ENCODE measurements around the gene CDC42BPG. TPM values are rescaled to one million over a fixed set of nuclear protein-coding genes. Genes with fewer than 3 reads are reported as not detected.
"Not testable (repeated sequence)": the region's sequence is repeated elsewhere in the genome, so short reads cannot be mapped to it uniquely, and the experiment has no call there.

The CDC42BPG gene
- total and polyA plus RNA-seq, 5 donors = 0.36 to 2.3 (median 0.71) TPM

DNA sequence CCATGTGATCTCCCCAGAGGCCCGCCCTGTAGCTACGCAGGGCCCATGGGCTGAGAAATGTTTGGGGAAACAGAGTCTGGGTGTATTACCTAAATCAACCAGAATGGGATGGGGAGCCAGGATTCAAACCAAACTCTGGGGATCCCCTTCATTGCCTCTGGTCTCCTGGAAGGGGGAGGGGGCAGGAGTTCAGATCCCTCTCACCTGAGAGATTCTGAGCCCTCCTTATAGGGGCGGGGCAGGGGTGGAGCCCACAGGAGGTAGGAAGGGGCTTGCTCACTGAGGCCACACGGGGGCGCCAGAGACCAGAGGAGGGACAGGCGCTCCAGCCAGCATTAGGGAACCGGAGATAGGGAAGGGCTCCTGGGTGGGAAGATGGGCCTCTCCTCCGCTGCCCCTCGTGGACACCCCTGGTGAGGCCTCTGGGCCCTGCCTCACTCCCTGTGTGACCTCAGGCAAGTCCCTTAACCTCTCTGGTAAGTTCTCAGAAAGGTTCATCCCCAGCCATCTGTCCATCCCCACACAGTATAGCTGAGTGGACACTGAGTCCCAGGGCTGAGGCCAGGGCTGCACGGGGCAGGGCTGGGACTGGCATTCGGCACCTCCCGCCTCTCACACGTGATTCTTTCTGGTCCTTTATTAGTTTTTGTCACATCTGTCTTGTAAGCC, 2.7 kb upstream of the CDC42BPG start:
- intact Hi-C loops (cut with DNase I) = loop anchor here in 3 of 4 donors (2.0 to 10.0 kb wide), 3 partner anchors 45 to 268 kb away; partner anchors contain the start of genes TM7SF2 (in 1 of the 3) and ZNHIT2 (in 1 of the 3)
- H3K4me1 ChIP-seq (ENCODE audit: control insufficient read depth, insufficient read depth, low read length) = peaks cover 11% of the 10 kb centered on the region
- WGBS = 24% methylated on average over 13 of the region's 13 CpGs

DNA sequence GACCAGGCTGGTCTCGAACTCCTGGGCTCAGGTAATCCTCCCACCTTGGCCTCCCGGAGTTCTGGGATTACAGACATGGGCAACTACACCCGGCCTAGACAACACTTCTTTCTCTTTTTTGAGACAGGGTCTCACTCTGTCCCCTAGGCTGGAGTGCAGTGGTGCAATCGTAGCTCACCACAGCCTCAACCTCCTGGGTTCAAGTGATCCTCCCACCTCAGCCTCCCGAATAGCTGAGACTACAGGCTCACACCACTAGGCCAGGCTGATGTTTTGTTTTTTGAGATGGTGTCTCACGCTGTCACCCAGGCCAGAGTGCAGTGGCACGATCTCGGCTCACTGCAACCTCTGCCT, 1.3 kb upstream of the CDC42BPG start:
- not testable (repeated sequence) for H3K27ac ChIP-seq (ENCODE audit: low read length); H3K27me3 ChIP-seq (ENCODE audit: control insufficient read depth, insufficient read depth); H3K4me3 ChIP-seq (ENCODE audit: low read length); H3K9me3 ChIP-seq (ENCODE audit: control insufficient read depth, low read length); ATAC-seq; DNase-seq
- intact Hi-C loops (cut with DNase I) = loop anchor here (2.0 to 10.0 kb wide), 4 partner anchors 47 to 269 kb away; partner anchors contain the start of genes TM7SF2 (in 1 of the 4) and ZNHIT2 (in 1 of the 4)
- H3K4me1 ChIP-seq (ENCODE audit: control insufficient read depth, insufficient read depth, low read length) = peaks cover 11% of the 10 kb centered on the region
- 94% methylated on average over 8 of the region's 8 CpGs for WGBS

More for the DNA sequence above, 2.7 kb upstream of the CDC42BPG start:
- H3K27ac ChIP-seq (ENCODE audit: low read length) = no peak overlapping the region
- peak; percentile 93 to 97 (median 95) for DNase-seq
- H3K4me3 ChIP-seq (ENCODE audit: low read length) = no peak overlapping the region
- ATAC-seq = peak; percentile 86 to 88
- no peaks in the 10 kb centered on the region for H3K9me3 ChIP-seq (ENCODE audit: control insufficient read depth, low read length)
- no peaks in the 10 kb centered on the region for H3K27me3 ChIP-seq (ENCODE audit: control insufficient read depth, insufficient read depth)

- Histone ChIP-seq H3K9me3 (ENCODE audit: control insufficient read depth, low read length) (no peaks in the 10 kb centered on the region), H3K27ac (ENCODE audit: low read length) (no peak overlapping the region), H3K27me3 (ENCODE audit: control insufficient read depth, insufficient read depth) (no peaks in the 10 kb centered on the region), H3K4me3 (ENCODE audit: low read length) (peak overlapping the region; percentile 42), H3K4me1 (ENCODE audit: control insufficient read depth, insufficient read depth, low read length) (peaks cover 11% of the 10 kb centered on the region)
- WGBS = 13% methylated on average over 9 of the region's 9 CpGs
- no peak for ATAC-seq
- no peak for DNase-seq
- intact Hi-C loops (cut with DNase I) = loop anchor here (2.0 to 10.0 kb wide), 3 partner anchors 47 to 270 kb away; partner anchors contain the start of genes TM7SF2 (in 1 of the 4) and ZNHIT2 (in 1 of the 4)
These were observed 799 bp upstream of the CDC42BPG start for GRCh38 chr11:64845129-64845775.

DNA sequence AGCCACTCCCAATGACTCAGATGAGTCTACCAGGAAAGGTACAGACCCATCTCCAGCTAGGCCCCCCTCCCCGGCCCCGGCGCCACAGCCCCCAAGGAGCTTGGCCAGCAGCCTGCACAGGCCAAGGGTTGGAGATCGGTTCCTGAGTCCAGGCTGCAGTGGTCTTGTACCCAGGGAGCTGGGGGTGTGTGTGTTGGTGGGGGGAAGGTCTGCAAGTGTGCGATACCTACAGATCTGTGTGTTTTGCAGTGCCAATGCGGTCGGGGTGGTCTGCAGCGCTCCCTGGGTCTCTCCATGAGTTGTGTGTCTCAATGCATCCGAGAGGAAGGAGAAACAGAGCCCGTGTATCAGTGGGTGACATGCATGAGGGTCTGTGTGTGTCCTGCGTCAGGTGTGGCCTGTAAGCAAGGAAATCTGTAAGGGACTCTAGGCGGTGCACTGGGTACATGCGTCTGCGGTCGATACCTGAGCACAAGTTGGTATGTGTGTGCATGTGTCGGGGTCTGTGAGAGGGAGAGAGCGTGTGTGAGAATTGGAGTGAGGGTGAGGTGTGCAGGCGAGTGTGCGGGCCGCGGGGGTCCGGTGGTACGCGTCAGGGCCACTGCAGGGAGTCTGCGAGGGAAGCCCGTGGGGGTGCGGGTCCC, 645 bp downstream of the CDC42BPG start:
- intact Hi-C loops (cut with DNase I) = loop anchor here in 2 of 4 donors (2.0 to 10.0 kb wide), 2 partner anchors 51 to 271 kb away; partner anchors contain the start of genes TM7SF2 (in 1 of the 2) and ZNHIT2 (in 1 of the 2)
- H3K4me3 ChIP-seq (ENCODE audit: low read length) = no peak overlapping the region
- WGBS = 62% methylated on average over 27 of the region's 27 CpGs

GRCh38 chr11:64842851-64843685, 1.4 kb downstream of the CDC42BPG start:
- DNase-seq (peak in 2 of 3 donors; percentile 50 to 64), ATAC-seq (no peak)
- 89% methylated on average over 19 of the region's 19 CpGs for WGBS
- Histone ChIP-seq H3K4me1 (ENCODE audit: control insufficient read depth, insufficient read depth, low read length) (no peaks in the 10 kb centered on the region), H3K9me3 (ENCODE audit: control insufficient read depth, low read length) (no peaks in the 10 kb centered on the region), H3K27me3 (ENCODE audit: control insufficient read depth, insufficient read depth) (no peaks in the 10 kb centered on the region), H3K4me3 (ENCODE audit: low read length) (no peak overlapping the region), H3K27ac (ENCODE audit: low read length) (no peak overlapping the region)
- intact Hi-C loops (cut with DNase I) = loop anchor here in 1 of 4 donors (10.0 kb wide), 1 partner anchor 272 kb away; the partner anchor contains the start of genes TM7SF2 and ZNHIT2

More for the DNA sequence above, 645 bp downstream of the CDC42BPG start:
- DNase-seq (no peak), ATAC-seq (no peak)
- H3K4me1 ChIP-seq (ENCODE audit: control insufficient read depth, insufficient read depth, low read length) = peaks cover 2% of the 10 kb centered on the region
- no peak overlapping the region for H3K27ac ChIP-seq (ENCODE audit: low read length)
- H3K27me3 ChIP-seq (ENCODE audit: control insufficient read depth, insufficient read depth) = no peaks in the 10 kb centered on the region
- no peaks in the 10 kb centered on the region for H3K9me3 ChIP-seq (ENCODE audit: control insufficient read depth, low read length)

DNA sequence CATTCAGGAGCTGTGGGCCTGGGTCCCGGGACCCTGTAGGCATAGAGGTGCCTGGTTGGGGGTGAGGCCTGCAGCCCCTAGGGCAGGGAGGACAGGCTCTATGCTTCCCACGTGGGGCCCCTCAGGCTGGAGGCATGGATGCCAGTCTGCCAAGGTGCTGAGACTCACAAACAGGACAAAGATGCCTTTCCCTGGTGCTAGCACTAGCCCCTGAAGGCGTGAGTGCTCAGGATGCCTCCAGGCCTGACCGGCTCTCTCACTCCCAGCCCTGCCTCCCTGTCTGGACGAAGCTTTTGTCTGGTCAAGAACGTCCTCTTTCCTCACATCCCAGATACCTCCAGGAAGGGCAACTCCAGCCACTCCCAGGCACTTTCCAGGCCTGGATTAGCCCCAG, 2.1 kb downstream of the CDC42BPG start:
- Histone ChIP-seq H3K27ac (ENCODE audit: low read length) (no peak overlapping the region), H3K4me1 (ENCODE audit: control insufficient read depth, insufficient read depth, low read length) (no peaks in the 10 kb centered on the region), H3K27me3 (ENCODE audit: control insufficient read depth, insufficient read depth) (no peaks in the 10 kb centered on the region), H3K4me3 (ENCODE audit: low read length) (no peak overlapping the region), H3K9me3 (ENCODE audit: control insufficient read depth, low read length) (no peaks in the 10 kb centered on the region)
- intact Hi-C loops (cut with DNase I) = loop anchor here in 1 of 4 donors (10.0 kb wide), 1 partner anchor 272 kb away; the partner anchor contains the start of genes TM7SF2 and ZNHIT2
- ATAC-seq = no peak
- peak in 1 of 3 donors; percentile 37 for DNase-seq
- 81% methylated on average over 6 of the region's 6 CpGs for WGBS

GRCh38 chr11:64841592-64842365, 2.7 kb downstream of the CDC42BPG start:
- DNase-seq (peak in 2 of 3 donors; percentile 26 to 46), ATAC-seq (no peak)
- 88% methylated on average over 15 of the region's 15 CpGs for WGBS
- no peak overlapping the region for H3K27ac ChIP-seq (ENCODE audit: low read length)
- H3K9me3 ChIP-seq (ENCODE audit: control insufficient read depth, low read length) = no peaks in the 10 kb centered on the region
- no peak overlapping the region for H3K4me3 ChIP-seq (ENCODE audit: low read length)
- no peaks in the 10 kb centered on the region for H3K4me1 ChIP-seq (ENCODE audit: control insufficient read depth, insufficient read depth, low read length)
- intact Hi-C loops (cut with DNase I) = loop anchor here in 1 of 4 donors (10.0 kb wide), 1 partner anchor 273 kb away; the partner anchor contains the start of genes TM7SF2 and ZNHIT2
- no peaks in the 10 kb centered on the region for H3K27me3 ChIP-seq (ENCODE audit: control insufficient read depth, insufficient read depth)

DNA sequence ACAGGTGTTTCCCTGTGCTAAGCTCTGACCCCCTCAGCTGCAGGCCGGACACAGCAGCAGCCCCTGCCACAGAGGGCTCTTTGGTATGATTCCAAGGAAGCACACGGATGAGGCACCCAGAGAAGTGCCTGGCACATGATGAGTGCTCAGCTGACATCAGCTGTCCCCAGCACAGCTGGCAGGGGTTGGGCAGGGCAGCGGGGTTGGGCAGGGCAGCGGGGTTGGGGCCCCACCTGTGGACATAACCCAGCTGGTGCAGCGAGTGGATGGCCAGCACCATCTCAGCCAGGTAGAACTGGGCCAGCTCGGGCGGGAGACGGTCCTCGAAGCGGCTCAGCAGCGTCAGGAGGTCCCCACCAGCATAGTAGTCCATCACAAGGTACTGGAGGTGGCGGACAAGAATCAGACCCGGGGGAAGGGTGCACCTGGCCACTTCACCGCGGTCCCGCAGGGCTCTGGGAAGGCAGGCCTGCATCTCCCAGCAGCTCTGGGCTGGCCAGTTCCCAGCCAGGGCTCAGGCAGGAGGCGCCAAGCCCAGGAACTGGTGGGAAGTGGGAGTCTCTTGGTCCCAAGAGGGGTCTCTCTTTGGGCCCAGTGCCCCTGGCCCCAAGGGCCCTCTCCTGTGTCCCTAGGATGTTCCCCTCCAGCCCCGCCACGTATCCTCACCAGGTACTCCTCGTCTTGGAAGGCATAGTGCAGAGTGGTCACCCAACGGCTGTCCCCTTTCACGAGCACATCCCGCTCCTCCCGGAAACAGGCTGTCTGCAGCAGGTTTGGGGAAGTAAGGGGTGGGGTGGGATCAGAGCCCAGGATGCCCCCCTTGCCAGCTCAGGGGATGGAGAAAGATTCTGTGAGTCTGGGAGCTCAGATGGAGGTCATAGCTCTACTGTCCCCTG, 4.3 kb downstream of the CDC42BPG start:
- H3K27ac ChIP-seq (ENCODE audit: low read length) = no peak overlapping the region
- intact Hi-C loops (cut with DNase I) = loop anchor here in 1 of 4 donors (10.0 kb wide), 1 partner anchor 275 kb away; the partner anchor contains the start of genes TM7SF2 and ZNHIT2
- no peaks in the 10 kb centered on the region for H3K27me3 ChIP-seq (ENCODE audit: control insufficient read depth, insufficient read depth)
- no peak for ATAC-seq
- no peaks in the 10 kb centered on the region for H3K9me3 ChIP-seq (ENCODE audit: control insufficient read depth, low read length)
- WGBS = 87% methylated on average over 24 of the region's 24 CpGs
- DNase-seq = peak in 2 of 3 donors; percentile 34 to 57
- no peak overlapping the region for H3K4me3 ChIP-seq (ENCODE audit: low read length)
- no peaks in the 10 kb centered on the region for H3K4me1 ChIP-seq (ENCODE audit: control insufficient read depth, insufficient read depth, low read length)

DNA sequence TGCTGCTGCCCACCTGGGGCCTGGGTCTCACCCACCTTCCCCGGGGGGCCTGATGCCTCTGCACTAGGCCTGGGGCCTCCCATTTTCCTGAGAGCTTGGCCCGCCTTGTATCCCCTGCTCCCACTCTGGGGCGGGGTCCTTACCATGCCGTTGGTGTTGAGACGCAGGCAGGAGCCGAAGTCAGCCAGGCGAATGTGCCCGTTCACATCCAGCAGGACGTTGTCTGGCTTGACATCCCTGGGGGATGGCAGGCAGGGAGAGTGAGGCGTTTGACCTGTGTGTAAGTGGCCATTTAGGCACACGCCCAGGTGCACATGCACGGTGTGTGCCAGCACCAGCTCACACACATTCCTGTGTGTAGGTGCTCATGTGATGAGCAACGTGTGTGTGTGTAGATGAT, 5.1 kb downstream of the CDC42BPG start:
- no peak for ATAC-seq
- intact Hi-C loops (cut with DNase I) = no loop called here

More for the DNA sequence above, 5.1 kb downstream of the CDC42BPG start:
- DNase-seq = peak in 1 of 3 donors; percentile 13
- Histone ChIP-seq H3K27me3 (ENCODE audit: control insufficient read depth, insufficient read depth) (no peaks in the 10 kb centered on the region), H3K9me3 (ENCODE audit: control insufficient read depth, low read length) (no peaks in the 10 kb centered on the region), H3K27ac (ENCODE audit: low read length) (no peak overlapping the region), H3K4me1 (ENCODE audit: control insufficient read depth, insufficient read depth, low read length) (no peaks in the 10 kb centered on the region), H3K4me3 (ENCODE audit: low read length) (no peak overlapping the region)
- WGBS = 88% methylated on average over 13 of the region's 13 CpGs

Data from right cardiac atrium (tissue), 5 donors.